HG03108 (cell line): Measurements from ENCODE around the gene COBLL1.

ENCODE experiments used
- ATAC-seq: cut with Tn5 transposase; IDR thresholded peaks from one replicate; pipeline ENCODE4 v1.9.1; 2021; ENCODE audit warnings: moderate library complexity; ENCODE audit not compliant: unreplicated experiment

The COBLL1 gene

DNA sequence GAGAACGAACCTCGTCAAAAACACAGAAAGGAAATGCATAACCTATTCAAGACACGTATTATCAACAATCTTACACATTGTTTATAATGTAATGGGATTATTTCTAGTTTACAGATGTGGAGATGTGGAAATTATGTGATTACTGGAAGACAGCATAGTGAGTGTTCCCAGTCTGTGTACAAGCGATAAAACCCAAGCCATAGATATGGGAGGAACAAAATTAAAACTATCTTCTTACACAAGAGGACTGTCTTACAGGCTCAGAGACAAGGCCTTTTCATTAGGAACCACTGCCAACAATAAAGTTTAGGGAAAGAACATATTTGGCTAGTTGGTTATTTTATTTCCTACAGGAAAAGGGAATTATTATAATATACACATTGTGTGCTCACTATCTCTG is 20.3 kb downstream of the COBLL1 start:
- no peak for ATAC-seq

DNA sequence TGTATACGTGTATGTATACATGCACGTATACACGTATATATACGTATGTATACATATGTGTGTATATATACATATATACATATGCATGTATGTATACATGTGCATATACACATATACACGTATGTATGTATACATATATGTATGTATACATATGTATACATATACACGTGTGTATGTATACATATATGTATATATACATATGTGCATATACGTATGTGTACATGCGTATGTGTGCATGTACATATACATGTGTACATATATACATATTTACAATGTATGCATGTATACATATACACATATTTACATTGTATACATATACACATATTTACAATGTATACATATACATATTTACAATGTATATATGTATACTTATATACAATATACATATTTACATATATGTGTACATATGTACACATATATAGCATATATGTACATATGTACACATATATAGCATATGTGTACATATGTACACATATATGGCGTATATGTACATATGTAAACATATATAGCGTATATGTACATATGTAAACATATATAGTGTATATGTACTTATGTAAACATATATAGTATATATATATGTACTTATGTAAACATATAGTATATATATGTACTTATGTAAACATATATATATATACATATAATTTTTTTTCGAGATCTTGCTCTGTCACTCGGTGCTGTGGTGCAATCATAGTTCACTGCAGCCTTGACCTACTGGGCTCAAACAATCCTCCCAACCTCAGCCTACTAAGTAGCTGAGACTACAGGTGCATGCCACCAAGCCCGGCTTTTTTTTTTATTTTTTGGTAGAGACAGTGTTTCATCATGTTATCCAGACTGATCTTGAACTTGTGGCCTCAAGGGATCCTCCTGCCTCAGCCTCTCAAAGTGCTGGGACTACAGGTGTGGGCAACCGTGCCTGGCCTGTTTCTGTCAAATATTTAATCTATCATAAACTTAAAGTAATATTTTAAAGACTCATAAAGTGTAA is 23.2 kb downstream of the COBLL1 start:
- no peak for ATAC-seq

GRCh38 chr2:164816900-164817299 is 24.7 kb downstream of the COBLL1 start:
- ATAC-seq = no peak

DNA sequence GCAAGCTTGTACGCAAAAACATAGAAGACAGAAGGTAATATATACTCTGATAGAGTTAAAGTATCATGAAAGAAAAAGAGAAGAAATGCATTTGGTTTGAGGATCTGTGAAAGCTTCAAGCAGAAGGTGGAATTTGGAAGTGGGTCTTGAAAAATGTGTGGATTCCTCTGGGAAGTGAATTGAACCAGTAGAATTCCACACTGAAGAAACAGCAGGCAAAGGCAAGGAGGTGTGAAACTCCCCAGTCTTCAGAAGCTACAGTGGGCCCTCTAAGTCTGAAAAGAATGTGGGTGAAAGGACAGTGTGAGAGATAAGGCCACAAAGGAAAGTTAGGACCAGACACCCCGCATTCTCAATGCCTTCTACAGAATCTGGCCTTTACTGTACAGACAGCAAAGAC is 25.6 kb downstream of the COBLL1 start:
- ATAC-seq = no peak

DNA sequence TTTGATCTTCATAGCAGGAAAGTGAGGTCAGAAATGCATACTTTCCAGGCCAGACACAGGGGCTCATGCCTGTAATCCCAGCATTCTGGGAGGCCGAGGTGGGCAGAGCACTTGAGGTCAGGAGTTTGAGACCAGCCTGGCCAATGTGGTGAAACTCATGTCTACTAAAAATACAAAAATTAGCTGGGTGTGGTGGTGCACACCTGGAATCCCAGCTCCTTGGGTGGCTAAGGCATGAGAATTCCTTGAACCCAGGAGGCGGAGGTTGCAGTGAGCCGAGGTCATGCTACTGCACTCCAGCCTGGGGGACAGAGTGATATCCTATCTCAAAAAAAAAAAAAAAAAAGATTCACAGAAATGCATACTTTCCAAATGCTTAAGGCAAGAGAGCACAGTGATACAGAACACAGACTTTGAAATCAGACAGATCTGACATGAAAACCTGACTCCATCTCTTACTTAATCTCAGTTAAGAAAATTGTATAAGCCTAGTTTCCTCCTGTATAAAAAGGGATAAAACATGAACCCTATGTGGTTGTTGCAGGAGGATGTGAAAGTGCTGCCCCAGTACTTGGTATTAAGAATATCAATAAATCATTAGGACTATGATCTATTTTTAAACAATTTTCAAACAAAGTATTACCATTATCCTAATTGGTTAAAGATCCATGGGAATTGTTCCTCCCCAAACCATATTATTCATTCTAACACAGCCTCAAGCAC is 26.4 kb downstream of the COBLL1 start:
- no peak for ATAC-seq

DNA sequence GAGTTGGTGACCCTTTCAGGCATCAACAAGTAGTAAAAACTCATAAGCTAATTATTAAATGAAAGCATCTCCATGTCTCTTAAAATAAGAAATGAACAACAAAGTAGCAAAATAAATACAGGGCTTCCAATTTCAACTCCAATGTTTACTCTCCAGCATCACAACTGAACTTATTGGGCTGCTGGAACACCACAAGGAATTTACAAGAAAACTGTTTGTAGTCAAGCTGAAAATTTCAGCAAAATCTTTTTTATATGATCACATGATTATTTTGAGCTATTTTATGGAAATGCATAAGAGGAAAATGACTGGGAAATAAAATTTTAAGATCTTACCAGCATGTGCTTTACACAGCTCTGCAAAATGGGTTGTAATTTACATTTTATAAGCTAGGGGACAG is 28.1 kb downstream of the COBLL1 start:
- no peak for ATAC-seq

DNA sequence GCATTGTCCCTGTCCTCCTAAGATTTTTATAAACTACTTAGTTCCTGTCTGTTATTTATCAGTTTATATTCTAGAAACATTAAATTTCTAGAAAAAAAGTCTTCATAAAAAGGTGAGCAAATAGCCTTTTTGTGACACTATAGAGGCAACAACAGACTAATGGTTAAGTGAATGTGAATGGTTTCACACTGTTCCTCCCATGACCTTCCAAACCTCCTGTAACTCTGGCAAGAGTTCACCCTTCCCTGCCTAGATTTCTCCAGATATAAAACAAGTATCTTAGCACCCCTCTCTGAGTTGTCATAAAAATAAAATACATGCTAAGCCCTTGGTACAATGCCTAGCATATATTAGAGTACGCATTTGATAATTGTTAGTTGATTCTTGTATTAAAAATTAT is 29.2 kb downstream of the COBLL1 start:
- ATAC-seq = no peak

- ATAC-seq = no peak
Measured at GRCh38 chr2:164811819-164812218, 29.8 kb downstream of the COBLL1 start.

DNA sequence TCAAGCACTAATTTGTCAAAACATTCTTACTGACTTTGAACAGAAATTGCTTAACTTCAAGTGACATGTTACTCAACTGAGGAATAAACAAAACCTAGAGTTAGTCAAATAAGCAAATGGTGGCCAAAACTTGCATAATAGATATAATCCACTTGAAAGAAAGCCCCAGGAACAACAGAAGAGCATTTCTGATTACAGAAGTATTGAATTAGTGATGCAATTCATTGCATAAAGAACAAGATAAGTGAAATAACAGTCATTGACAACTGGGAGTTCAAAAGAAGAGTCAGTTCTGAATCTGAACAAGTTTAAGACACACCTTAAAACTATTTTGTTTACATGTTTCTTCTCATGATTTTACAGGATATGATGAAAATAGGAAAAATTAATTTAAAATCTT is 30.8 kb downstream of the COBLL1 start:
- no peak for ATAC-seq

DNA sequence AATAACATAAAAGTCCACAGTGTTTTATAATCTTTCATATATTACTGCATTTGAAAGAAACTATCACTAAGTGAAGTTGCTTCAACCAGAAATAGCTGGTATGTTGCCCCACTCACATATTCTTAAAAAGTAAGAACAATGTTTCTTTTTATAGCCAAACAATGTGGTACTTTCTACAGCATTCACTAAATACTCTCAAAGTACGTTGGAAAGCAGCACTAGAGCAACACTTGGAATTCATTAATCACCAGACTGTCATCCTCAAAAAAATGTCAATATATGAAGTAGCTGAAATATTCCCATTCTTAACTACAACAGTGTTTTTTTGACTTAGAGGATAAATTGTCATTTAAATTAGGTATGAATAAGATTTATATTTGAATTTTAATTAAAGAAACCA is 32.8 kb downstream of the COBLL1 start:
- ATAC-seq = no peak

DNA sequence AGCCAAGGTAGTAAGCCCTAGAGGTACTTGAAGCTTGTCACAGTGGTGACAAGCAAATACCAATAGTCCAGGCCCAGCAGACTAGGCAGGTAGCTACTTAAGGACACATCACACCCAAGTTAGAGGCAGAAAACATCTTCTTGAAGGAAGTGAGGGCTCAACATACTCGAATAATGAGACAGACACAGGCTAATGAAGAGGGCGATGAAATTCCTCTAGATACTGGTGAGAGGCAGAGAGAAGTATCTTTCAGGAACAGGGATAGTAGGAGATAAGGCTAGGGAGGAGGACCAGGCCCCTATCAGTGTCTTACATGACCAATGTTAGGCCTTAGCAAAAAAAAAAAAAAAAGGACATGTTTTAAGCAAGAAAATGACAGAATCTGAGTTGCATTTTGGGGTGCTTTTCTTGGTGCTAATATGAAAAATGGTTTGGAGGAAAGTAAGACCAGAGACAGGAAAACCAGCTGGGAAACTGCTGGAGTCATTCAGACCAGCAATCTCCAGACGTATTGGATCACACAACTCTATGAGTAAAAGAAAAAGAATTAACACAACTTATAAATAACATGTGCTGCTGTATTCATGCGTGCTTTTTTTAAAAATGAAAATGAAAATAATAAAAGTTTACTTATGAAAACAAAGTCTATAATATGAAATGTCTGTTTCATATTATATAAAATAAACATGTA is 37.7 kb downstream of the COBLL1 start:
- no peak for ATAC-seq

DNA sequence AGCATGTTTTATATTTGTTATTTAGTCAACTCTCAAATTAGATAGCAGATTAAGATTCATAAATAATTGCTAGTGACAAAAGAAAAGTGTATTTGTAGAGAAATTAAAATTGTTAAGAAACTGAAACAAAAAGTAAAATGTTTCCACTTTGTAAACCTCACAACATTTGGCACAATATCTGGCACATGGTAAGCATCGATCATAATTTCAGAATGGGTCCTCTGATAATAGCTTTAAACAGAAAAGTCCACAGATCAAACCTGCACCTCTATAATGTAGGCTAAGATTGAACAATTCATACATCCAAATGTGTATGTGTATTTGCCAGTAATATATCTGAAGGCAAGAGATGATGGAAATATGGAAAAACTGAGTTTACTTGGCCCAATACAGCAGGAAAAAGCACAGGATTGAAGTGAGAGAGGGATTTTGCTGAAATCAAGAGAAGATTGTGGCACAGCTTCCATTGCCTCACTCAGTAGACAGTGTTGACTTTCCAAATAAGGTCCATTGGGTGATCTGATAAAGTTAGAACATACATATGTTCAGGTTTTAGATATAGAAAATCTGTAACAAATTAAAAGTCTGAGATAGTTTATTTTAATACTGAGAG is 39.4 kb downstream of the COBLL1 start:
- no peak for ATAC-seq

DNA sequence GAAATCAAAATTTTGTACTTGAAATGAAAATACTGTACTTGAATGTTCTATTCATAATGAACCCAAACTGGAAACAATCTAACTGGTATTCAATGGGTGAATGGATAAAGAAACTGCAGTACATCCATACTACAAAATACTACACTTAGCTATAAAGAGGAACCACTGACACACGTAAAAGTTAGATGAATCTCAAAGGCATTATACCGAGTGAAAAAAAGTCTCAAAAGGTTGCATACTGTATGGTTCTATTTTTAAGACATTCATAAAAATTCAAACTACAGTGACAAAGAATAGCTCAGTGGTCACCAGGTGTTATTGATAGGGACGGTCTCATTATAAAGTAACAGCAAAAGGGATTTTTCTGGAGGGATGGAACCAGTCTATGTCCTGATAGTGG is 41.1 kb downstream of the COBLL1 start:
- no peak for ATAC-seq

DNA sequence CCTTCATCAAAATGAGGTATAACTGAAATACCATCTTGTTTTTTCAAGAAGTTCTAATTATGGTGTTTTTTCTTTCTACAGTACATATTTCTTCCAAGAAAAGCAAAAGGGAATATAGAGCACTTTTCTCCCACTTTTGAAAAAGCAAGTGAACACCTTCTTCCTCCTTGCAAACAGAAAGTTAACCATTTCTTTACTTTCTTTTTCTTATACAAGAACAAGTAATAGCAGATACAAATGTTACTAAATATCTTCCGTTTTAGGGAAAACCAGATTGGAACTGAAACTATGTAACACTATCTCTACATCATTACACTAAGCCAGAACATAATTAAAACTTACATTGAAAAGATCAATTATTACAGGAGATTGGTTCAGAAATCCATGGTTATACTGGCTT is 44.0 kb downstream of the COBLL1 start:
- ATAC-seq = no peak

DNA sequence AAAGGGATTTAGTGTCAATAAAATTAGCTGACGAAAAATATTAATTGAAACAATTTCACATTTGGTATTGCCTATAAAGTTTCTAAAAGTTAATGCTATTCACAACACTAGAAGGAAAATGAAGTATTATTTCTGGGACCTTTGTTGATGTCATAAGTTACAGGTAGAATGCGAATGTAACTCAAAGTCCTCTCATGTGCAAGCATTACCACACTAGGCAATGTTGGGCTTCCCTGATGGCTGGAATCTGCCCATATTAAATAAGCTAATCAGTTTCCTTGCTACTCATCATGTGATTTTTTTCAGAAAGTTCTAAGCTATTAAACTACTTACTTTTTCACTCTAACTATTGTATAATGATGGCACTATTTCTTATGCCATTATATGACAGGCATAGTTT is 44.6 kb downstream of the COBLL1 start:
- ATAC-seq = no peak

DNA sequence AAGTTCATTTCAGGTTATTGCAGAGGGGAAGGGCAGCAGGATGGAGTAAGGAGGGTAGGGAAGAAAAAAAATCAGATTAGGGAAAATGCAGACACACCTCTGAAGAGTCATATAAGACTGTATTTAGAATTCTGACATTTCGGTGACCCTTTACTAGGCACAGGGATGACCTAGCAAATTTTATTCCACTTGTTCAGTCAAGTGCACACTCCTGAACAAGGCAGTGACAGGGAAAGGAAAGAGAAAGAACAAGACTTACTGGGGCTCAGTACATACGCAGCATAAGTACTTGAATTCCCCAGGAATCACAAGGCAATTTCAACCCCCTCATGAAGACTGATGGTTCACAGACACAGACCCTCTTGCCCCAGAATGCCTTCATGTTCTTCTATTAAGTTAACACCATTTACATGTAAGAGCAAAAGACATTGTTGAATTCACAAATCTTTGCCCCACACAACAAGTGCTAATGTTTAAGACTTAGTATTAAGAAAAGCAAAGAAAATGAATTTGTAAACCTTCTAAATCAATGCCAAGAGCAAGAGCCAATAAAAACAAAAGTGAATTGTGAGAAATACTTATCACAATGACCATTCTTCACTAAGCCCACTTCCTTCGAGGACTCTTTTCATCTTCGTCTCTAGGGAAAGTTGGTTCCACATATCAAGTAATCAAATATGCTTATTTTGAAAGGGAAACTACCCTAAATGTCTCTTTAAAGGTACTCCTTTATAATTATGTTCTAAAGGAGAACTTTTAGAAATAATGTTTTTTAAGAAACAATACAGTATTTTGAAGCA is 47.0 kb downstream of the COBLL1 start:
- no peak for ATAC-seq

DNA sequence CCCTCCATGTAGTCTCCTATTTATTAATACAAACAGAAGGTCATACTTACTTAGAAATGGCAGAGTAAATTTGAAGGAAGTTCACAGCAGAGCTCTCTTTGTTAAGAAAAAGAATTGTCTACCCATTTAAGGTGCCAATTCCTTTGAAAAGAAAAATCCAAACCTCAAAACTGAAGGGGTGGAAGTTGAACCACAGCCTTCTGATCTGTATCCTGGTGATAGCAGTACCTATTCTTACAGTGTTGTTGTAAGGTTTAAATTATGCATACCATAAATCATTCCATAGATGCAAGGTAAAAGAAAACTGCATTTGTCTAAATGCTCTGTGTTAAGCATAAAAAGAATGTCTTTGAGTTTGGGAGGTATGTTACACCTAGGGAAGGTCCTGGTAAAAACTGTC is 47.6 kb downstream of the COBLL1 start:
- ATAC-seq = no peak

- no peak for ATAC-seq
Measured at GRCh38 chr2:164793529-164793928, 48.1 kb downstream of the COBLL1 start.

- no peak for ATAC-seq
Measured at GRCh38 chr2:164792316-164793170, 49.1 kb downstream of the COBLL1 start.
